Measurements from ENCODE around the gene SLC44A2.
"Not testable (repeated sequence)": the region's sequence is repeated elsewhere in the genome, so short reads cannot be mapped to it uniquely, and the experiment has no call there.

The SLC44A2 gene

GRCh38 chr19:10670876-10671804, 45.8 kb downstream of the SLC44A2 start:
- peaks cover 84% of the 10 kb centered on the region for H3K36me3 Mint-ChIP-seq (ENCODE audit: low read depth)
- H3K9me3 Mint-ChIP-seq = no peaks in the 10 kb centered on the region
- H3K27me3 Mint-ChIP-seq = no peaks in the 10 kb centered on the region
- H3K27ac Mint-ChIP-seq = peak overlapping the region; percentile 54
- H3K4me3 Mint-ChIP-seq = no peak overlapping the region
- intact Hi-C loops (cut with micrococcal nuclease) = no loop called here
- H3K4me1 Mint-ChIP-seq (ENCODE audit: low read depth) = peaks cover 51% of the 10 kb centered on the region

GRCh38 chr19:10671922-10672321, 46.6 kb downstream of the SLC44A2 start:
- intact Hi-C loops (cut with micrococcal nuclease); H3K27me3 Mint-ChIP-seq; H3K4me3 Mint-ChIP-seq; H3K9me3 Mint-ChIP-seq; H3K27ac Mint-ChIP-seq: not testable (repeated sequence)
- Mint-ChIP-seq H3K4me1 (ENCODE audit: low read depth) (peaks cover 48% of the 10 kb centered on the region), H3K36me3 (ENCODE audit: low read depth) (peaks cover 85% of the 10 kb centered on the region)

DNA sequence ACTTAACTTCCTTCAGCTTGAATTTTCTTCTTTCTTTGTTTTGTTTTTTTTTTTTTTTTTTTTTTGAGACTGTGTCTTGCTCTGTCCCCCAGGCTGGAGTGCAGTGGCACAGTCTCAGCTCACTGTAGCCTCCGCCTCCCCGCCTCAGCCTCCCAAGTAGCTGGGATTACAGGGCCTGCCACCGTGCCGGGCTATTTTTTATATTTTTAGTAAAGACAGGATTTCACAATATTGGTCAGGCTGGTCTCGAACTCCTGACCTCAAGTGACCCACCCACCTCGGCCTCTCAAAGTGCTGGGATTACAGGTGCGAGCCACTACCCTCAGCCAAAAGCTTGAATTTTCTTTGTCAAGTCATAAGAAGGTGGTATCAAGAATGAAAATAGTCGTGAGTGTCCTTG, 49.9 kb downstream of the SLC44A2 start:
- H3K27ac Mint-ChIP-seq; H3K27me3 Mint-ChIP-seq; H3K4me3 Mint-ChIP-seq; intact Hi-C loops (cut with micrococcal nuclease); H3K9me3 Mint-ChIP-seq: not testable (repeated sequence)
- peaks cover 21% of the 10 kb centered on the region for H3K4me1 Mint-ChIP-seq (ENCODE audit: low read depth)
- H3K36me3 Mint-ChIP-seq (ENCODE audit: low read depth) = peaks cover 97% of the 10 kb centered on the region

DNA sequence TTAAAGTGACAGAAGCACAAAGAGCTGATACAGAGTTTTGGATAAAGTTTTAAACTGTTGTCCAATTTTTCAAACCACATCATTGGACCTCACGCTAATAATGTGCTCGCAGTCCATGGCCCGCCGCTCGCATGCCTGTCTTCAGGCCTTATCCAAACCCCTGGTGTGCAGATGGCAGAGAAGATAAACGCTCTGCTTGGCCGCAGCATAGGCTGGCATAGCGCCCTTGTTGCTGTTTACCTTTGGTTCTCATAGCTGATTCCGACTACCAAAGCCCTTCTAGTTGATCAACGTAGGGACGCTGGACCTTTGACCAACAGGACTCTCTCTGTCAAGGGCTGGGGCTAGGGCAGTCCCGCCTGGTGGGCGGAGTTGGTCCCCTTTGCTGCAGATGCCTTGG, 52.4 kb downstream of the SLC44A2 start:
- Mint-ChIP-seq H3K4me3 (no peak overlapping the region), H3K36me3 (ENCODE audit: low read depth) (peaks cover 100% of the 10 kb centered on the region), H3K9me3 (no peaks in the 10 kb centered on the region), H3K4me1 (ENCODE audit: low read depth) (peaks cover 3% of the 10 kb centered on the region), H3K27ac (no peak overlapping the region), H3K27me3 (no peaks in the 10 kb centered on the region)
- intact Hi-C loops (cut with micrococcal nuclease) = no loop called here

DNA sequence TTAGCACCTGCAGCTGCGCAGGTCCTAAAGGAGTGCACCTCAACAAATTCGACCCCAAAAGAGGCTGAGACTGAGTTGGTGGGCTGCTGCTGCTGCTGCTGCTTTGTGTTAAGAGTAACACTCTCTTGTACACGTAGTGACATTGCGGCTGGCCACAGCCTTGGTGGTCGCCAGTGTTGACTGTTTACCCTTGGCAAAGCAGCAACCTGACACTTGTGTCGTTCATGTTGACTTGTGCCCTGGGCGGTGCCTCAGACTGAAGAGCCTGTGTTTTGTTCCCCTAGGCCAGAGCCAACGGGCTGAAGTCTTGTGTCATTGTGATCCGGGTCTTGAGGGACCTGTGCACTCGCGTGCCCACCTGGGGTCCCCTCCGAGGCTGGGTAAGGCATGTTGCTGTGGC, 53.5 kb downstream of the SLC44A2 start:
- H3K4me1 Mint-ChIP-seq (ENCODE audit: low read depth) = no peaks in the 10 kb centered on the region
- H3K36me3 Mint-ChIP-seq (ENCODE audit: low read depth) = peaks cover 100% of the 10 kb centered on the region
- H3K9me3 Mint-ChIP-seq = no peaks in the 10 kb centered on the region
- H3K4me3 Mint-ChIP-seq = no peak overlapping the region
- H3K27me3 Mint-ChIP-seq = no peaks in the 10 kb centered on the region
- intact Hi-C loops (cut with micrococcal nuclease) = no loop called here
- H3K27ac Mint-ChIP-seq = no peak overlapping the region

GRCh38 chr19:10679743-10680142, 54.4 kb downstream of the SLC44A2 start:
- H3K27ac Mint-ChIP-seq = no peak overlapping the region
- peaks cover 100% of the 10 kb centered on the region for H3K36me3 Mint-ChIP-seq (ENCODE audit: low read depth)
- no peaks in the 10 kb centered on the region for H3K9me3 Mint-ChIP-seq
- H3K27me3 Mint-ChIP-seq = no peaks in the 10 kb centered on the region
- no peaks in the 10 kb centered on the region for H3K4me1 Mint-ChIP-seq (ENCODE audit: low read depth)
- H3K4me3 Mint-ChIP-seq = no peak overlapping the region
- intact Hi-C loops (cut with micrococcal nuclease) = no loop called here

DNA sequence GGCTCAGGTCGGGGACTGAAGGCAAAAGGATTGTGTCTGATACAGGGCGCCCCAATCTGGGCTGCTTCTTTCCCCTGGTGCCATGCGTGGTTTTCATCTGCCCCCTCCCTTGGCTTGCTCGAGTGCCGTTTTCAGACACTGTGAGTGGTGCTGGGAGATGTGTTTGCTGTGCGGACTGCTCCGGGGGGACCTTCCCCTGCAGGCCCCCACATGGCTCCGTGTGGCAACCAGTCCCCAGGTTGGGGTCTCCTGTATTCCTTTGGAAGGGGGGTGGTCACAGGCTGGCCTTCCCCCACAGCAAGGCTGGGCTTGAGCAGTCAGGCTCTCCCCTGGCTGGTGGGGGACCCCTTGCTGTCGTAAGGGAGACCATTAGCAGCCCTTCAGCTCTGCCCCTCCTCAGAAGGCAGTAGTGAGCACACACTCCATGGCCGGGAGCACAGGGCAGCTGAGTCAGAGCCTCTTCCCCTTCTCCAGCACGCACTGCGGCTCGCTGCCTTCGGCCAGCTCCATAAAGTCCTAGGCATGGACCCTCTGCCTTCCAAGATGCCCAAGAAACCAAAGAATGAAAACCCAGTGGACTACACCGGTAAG, 55.3 kb downstream of the SLC44A2 start:
- Mint-ChIP-seq H3K9me3 (no peaks in the 10 kb centered on the region), H3K4me3 (no peak overlapping the region), H3K36me3 (ENCODE audit: low read depth) (peaks cover 100% of the 10 kb centered on the region), H3K4me1 (ENCODE audit: low read depth) (no peaks in the 10 kb centered on the region), H3K27me3 (no peaks in the 10 kb centered on the region), H3K27ac (no peak overlapping the region)
- intact Hi-C loops (cut with micrococcal nuclease) = no loop called here

DNA sequence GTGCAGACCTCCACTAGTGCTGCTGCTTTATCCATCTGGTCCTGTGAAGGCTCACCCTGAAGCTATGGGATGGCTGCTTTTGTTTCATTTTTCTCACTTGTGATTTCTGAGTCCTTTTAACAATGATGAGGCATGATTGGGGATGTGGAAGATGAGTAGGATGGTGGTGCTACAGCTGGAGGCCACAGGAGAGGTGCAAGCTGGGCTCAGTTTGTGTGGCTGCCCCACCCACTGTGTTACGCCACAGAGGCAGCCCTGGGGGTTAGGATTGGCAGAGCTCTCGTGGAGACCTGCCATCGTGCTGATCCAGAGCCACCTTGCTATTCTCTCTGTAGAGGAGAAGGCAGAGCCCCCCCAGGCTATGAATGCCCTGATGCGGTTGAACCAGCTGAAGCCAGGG, 56.3 kb downstream of the SLC44A2 start:
- Mint-ChIP-seq H3K36me3 (ENCODE audit: low read depth) (peaks cover 100% of the 10 kb centered on the region), H3K27ac (no peak overlapping the region), H3K9me3 (no peaks in the 10 kb centered on the region), H3K4me1 (ENCODE audit: low read depth) (no peaks in the 10 kb centered on the region), H3K27me3 (no peaks in the 10 kb centered on the region), H3K4me3 (no peak overlapping the region)
- intact Hi-C loops (cut with micrococcal nuclease) = no loop called here

- no peaks in the 10 kb centered on the region for H3K9me3 Mint-ChIP-seq
- peaks cover 100% of the 10 kb centered on the region for H3K36me3 Mint-ChIP-seq (ENCODE audit: low read depth)
- no peaks in the 10 kb centered on the region for H3K4me1 Mint-ChIP-seq (ENCODE audit: low read depth)
- H3K4me3 Mint-ChIP-seq = no peak overlapping the region
- intact Hi-C loops (cut with micrococcal nuclease) = no loop called here
- H3K27ac Mint-ChIP-seq = no peak overlapping the region
- H3K27me3 Mint-ChIP-seq = no peaks in the 10 kb centered on the region
Observed at GRCh38 chr19:10682397-10683063, 57.2 kb downstream of the SLC44A2 start.

DNA sequence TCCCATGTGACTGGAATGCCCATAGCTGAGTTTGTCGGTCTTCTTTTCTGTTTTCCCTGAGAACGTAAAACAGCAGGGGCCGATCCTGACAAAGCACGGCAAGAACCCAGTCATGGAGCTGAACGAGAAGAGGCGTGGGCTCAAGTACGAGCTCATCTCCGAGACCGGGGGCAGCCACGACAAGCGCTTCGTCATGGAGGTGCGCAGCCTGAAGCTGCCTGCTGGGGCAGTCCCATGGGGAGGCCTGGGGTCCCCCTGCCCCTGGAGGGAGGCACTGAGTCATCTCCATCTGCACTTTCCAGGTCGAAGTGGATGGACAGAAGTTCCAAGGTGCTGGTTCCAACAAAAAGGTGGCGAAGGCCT, 57.7 kb downstream of the SLC44A2 start:
- Mint-ChIP-seq H3K9me3 (no peaks in the 10 kb centered on the region), H3K4me3 (no peak overlapping the region), H3K36me3 (ENCODE audit: low read depth) (peaks cover 100% of the 10 kb centered on the region), H3K4me1 (ENCODE audit: low read depth) (no peaks in the 10 kb centered on the region), H3K27ac (no peak overlapping the region), H3K27me3 (no peaks in the 10 kb centered on the region)
- intact Hi-C loops (cut with micrococcal nuclease) = no loop called here

- Mint-ChIP-seq H3K36me3 (ENCODE audit: low read depth) (peaks cover 100% of the 10 kb centered on the region), H3K4me1 (ENCODE audit: low read depth) (no peaks in the 10 kb centered on the region), H3K27ac (no peak overlapping the region)
Observed at GRCh38 chr19:10683582-10683981, 58.2 kb downstream of the SLC44A2 start.

DNA sequence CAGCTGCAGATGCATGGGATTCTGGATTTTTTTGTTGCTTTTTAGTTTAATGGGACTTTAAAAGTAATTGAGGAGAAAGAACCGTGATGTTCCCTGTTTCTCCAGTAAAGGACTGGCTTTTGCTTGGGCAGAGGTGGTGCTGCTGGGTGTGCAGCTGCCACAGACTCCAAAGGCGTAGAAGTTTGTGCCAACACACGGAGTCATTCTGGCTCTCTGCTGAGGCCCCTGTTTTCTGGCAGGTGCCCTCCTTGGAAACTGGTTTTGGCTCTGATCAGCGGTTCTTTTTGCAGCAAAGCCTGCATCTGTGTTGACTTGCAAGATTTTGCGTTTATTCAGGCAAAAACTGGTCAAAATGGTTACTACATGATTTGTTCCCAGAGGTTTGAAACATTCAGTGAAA, 59.9 kb downstream of the SLC44A2 start:
- no peaks in the 10 kb centered on the region for H3K27me3 Mint-ChIP-seq
- no peaks in the 10 kb centered on the region for H3K9me3 Mint-ChIP-seq
- intact Hi-C loops (cut with micrococcal nuclease) = no loop called here
- no peak overlapping the region for H3K27ac Mint-ChIP-seq
- H3K36me3 Mint-ChIP-seq (ENCODE audit: low read depth) = peaks cover 100% of the 10 kb centered on the region
- no peak overlapping the region for H3K4me3 Mint-ChIP-seq
- H3K4me1 Mint-ChIP-seq (ENCODE audit: low read depth) = no peaks in the 10 kb centered on the region

More at GRCh38 chr19:10683582-10683981, 58.2 kb downstream of the SLC44A2 start:
- no peaks in the 10 kb centered on the region for H3K27me3 Mint-ChIP-seq
- H3K9me3 Mint-ChIP-seq = no peaks in the 10 kb centered on the region
- no peak overlapping the region for H3K4me3 Mint-ChIP-seq
- intact Hi-C loops (cut with micrococcal nuclease) = no loop called here

DNA sequence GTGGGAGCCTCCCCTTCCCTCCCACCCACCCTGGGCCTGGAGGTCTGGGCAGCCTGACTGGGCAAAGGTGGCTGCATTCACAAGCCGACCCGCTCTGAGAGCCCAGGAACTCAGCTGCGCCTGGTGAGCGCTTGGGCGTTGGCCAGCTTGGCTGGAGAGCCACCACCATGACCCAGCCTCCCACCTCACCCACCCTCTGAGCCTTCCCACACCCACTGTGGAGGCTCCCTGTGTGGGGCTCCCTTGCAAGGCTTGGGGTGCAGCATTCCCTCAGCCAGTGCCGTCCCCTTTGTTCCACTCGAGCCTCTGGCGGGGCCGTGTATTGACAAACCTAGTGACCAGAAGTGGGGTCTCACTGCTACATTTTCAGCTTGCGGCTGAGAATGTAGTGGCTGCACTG, 60.8 kb downstream of the SLC44A2 start:
- H3K9me3 Mint-ChIP-seq = no peaks in the 10 kb centered on the region
- peaks cover 100% of the 10 kb centered on the region for H3K36me3 Mint-ChIP-seq (ENCODE audit: low read depth)
- intact Hi-C loops (cut with micrococcal nuclease) = no loop called here
- no peak overlapping the region for H3K4me3 Mint-ChIP-seq
- H3K4me1 Mint-ChIP-seq (ENCODE audit: low read depth) = no peaks in the 10 kb centered on the region
- no peak overlapping the region for H3K27ac Mint-ChIP-seq
- H3K27me3 Mint-ChIP-seq = no peaks in the 10 kb centered on the region

All from dendritic cell treated with granulocyte-macrophage colony-stimulating factor and Interleukin-4, amounts not matched to agents 40 ng/mL and 50 ng/mL, for 4 days (primary cell).